ENCODE data around the gene VSTM4. TPM values are rescaled to one million over a fixed set of nuclear protein-coding genes. Genes with fewer than 3 reads are reported as not detected.
A peak's percentile ranks its signal among the peaks of the same experiment; 100 is the strongest.

The VSTM4 gene
- total and polyA plus RNA-seq, 9 of the 15 experiments (the other 6 are each of a cell fraction or from before 2014, with no cell fraction given) = 1.0 to 7.9 (median 3.0) TPM

- TF ChIP-seq ZBTB40 (IDR thresholded peaks at IDR 0.05) = peak; percentile 61
- TF ChIP-seq ZBTB40 (CRISPR knock-in tag; IDR thresholded peaks at IDR 0.05) = no peak
- TF ChIP-seq KLF6 (CRISPR knock-in tag; IDR thresholded peaks at IDR 0.05; ENCODE audit: borderline replicate concordance) = no peak
- 0 out of 2 replicates have a peak, but pooled peaks have one; percentile 15 for TF ChIP-seq ZBTB2 (IDR thresholded peaks at IDR 0.05)
These were observed 656 bp downstream of the VSTM4 start (continued) for GRCh38 chr10:49114718-49115014.
